Activated naive CD8-positive, alpha-beta T cell (primary cell): ENCODE measurements around the gene COL6A3.

ENCODE experiments used
- H3K27ac Mint-ChIP-seq: one replicate; pipeline ENCODE4 v1.8.0; 2021; ENCODE audit warnings: mixed read lengths
- H3K27me3 Mint-ChIP-seq: one replicate; pipeline ENCODE4 v1.8.0; 2021; ENCODE audit warnings: mixed read lengths
- H3K36me3 Mint-ChIP-seq: one replicate; pipeline ENCODE4 v1.8.0; 2021; ENCODE audit warnings: mixed read lengths
- H3K4me1 Mint-ChIP-seq: one replicate; pipeline ENCODE4 v1.8.0; 2021; ENCODE audit warnings: low read depth, mixed read lengths
- H3K4me3 Mint-ChIP-seq: one replicate; pipeline ENCODE4 v1.8.0; 2021; ENCODE audit warnings: mild to moderate bottlenecking, mixed read lengths
- H3K9me3 Mint-ChIP-seq: one replicate; pipeline ENCODE4 v1.8.0; 2021; ENCODE audit warnings: low read depth, mixed read lengths

The COL6A3 gene

GRCh38 chr2:237449193-237449881 is 35.4 kb upstream of the COL6A3 start:
- Mint-ChIP-seq H3K4me3 (no peak overlapping the region), H3K27ac (no peak overlapping the region)

GRCh38 chr2:237448626-237449025 is 34.7 kb upstream of the COL6A3 start:
- no peak overlapping the region for H3K27ac Mint-ChIP-seq
- no peak overlapping the region for H3K4me3 Mint-ChIP-seq
- no peaks in the 10 kb centered on the region for H3K9me3 Mint-ChIP-seq
- H3K36me3 Mint-ChIP-seq = no peaks in the 10 kb centered on the region
- peaks cover 28% of the 10 kb centered on the region for H3K4me1 Mint-ChIP-seq
- no peaks in the 10 kb centered on the region for H3K27me3 Mint-ChIP-seq

More at GRCh38 chr2:237449193-237449881, 35.4 kb upstream of the COL6A3 start:
- Mint-ChIP-seq H3K9me3 (no peaks in the 10 kb centered on the region), H3K27me3 (no peaks in the 10 kb centered on the region), H3K36me3 (no peaks in the 10 kb centered on the region), H3K4me1 (peaks cover 24% of the 10 kb centered on the region)

GRCh38 chr2:237448171-237448570 is 34.2 kb upstream of the COL6A3 start:
- no peaks in the 10 kb centered on the region for H3K27me3 Mint-ChIP-seq

GRCh38 chr2:237447496-237447895 is 33.5 kb upstream of the COL6A3 start:
- Mint-ChIP-seq H3K27me3 (no peaks in the 10 kb centered on the region), H3K9me3 (no peaks in the 10 kb centered on the region), H3K4me1 (peaks cover 35% of the 10 kb centered on the region), H3K36me3 (no peaks in the 10 kb centered on the region), H3K4me3 (no peak overlapping the region), H3K27ac (no peak overlapping the region)

More at GRCh38 chr2:237448171-237448570, 34.2 kb upstream of the COL6A3 start:
- H3K9me3 Mint-ChIP-seq = no peaks in the 10 kb centered on the region
- H3K4me3 Mint-ChIP-seq = no peak overlapping the region
- H3K36me3 Mint-ChIP-seq = no peaks in the 10 kb centered on the region
- H3K4me1 Mint-ChIP-seq = peaks cover 29% of the 10 kb centered on the region
- H3K27ac Mint-ChIP-seq = no peak overlapping the region

GRCh38 chr2:237446338-237446665 is 32.3 kb upstream of the COL6A3 start:
- Mint-ChIP-seq H3K4me3 (no peak overlapping the region), H3K36me3 (no peaks in the 10 kb centered on the region), H3K9me3 (no peaks in the 10 kb centered on the region), H3K4me1 (peaks cover 47% of the 10 kb centered on the region), H3K27ac (no peak overlapping the region), H3K27me3 (no peaks in the 10 kb centered on the region)

- Mint-ChIP-seq H3K36me3 (no peaks in the 10 kb centered on the region), H3K9me3 (no peaks in the 10 kb centered on the region), H3K4me1 (peaks cover 49% of the 10 kb centered on the region), H3K4me3 (no peak overlapping the region), H3K27ac (no peak overlapping the region), H3K27me3 (no peaks in the 10 kb centered on the region)
Measured at GRCh38 chr2:237445611-237446337, 31.8 kb upstream of the COL6A3 start.

GRCh38 chr2:237444071-237444470 is 30.1 kb upstream of the COL6A3 start:
- Mint-ChIP-seq H3K27me3 (no peaks in the 10 kb centered on the region), H3K4me1 (peaks cover 53% of the 10 kb centered on the region), H3K4me3 (no peak overlapping the region), H3K36me3 (no peaks in the 10 kb centered on the region), H3K9me3 (no peaks in the 10 kb centered on the region), H3K27ac (peak overlapping the region; percentile 54)

- Mint-ChIP-seq H3K9me3 (no peaks in the 10 kb centered on the region), H3K27me3 (no peaks in the 10 kb centered on the region), H3K27ac (peak overlapping the region; percentile 72), H3K4me3 (peak overlapping the region; percentile 58), H3K36me3 (no peaks in the 10 kb centered on the region), H3K4me1 (peaks cover 70% of the 10 kb centered on the region)
Measured at GRCh38 chr2:237441605-237442274, 27.8 kb upstream of the COL6A3 start.

GRCh38 chr2:237440819-237441281 is 26.9 kb upstream of the COL6A3 start:
- Mint-ChIP-seq H3K4me1 (peaks cover 79% of the 10 kb centered on the region), H3K9me3 (no peaks in the 10 kb centered on the region), H3K4me3 (peak overlapping the region; percentile 36), H3K27ac (peak overlapping the region; percentile 54), H3K36me3 (no peaks in the 10 kb centered on the region), H3K27me3 (no peaks in the 10 kb centered on the region)

GRCh38 chr2:237438080-237438940 is 24.3 kb upstream of the COL6A3 start:
- Mint-ChIP-seq H3K27me3 (no peaks in the 10 kb centered on the region), H3K9me3 (no peaks in the 10 kb centered on the region), H3K4me1 (peaks cover 88% of the 10 kb centered on the region), H3K27ac (peak overlapping the region; percentile 28), H3K4me3 (no peak overlapping the region), H3K36me3 (no peaks in the 10 kb centered on the region)

GRCh38 chr2:237437566-237437965 is 23.6 kb upstream of the COL6A3 start:
- peaks cover 89% of the 10 kb centered on the region for H3K4me1 Mint-ChIP-seq

GRCh38 chr2:237435844-237436587 is 22.1 kb upstream of the COL6A3 start:
- peaks cover 89% of the 10 kb centered on the region for H3K4me1 Mint-ChIP-seq
- H3K27ac Mint-ChIP-seq = peak overlapping the region; percentile 83
- H3K4me3 Mint-ChIP-seq = peak overlapping the region; percentile 10
- no peaks in the 10 kb centered on the region for H3K27me3 Mint-ChIP-seq
- no peaks in the 10 kb centered on the region for H3K9me3 Mint-ChIP-seq
- no peaks in the 10 kb centered on the region for H3K36me3 Mint-ChIP-seq

More at GRCh38 chr2:237437566-237437965, 23.6 kb upstream of the COL6A3 start:
- H3K27ac Mint-ChIP-seq = peak overlapping the region; percentile 64
- no peaks in the 10 kb centered on the region for H3K9me3 Mint-ChIP-seq
- H3K36me3 Mint-ChIP-seq = no peaks in the 10 kb centered on the region
- no peaks in the 10 kb centered on the region for H3K27me3 Mint-ChIP-seq
- no peak overlapping the region for H3K4me3 Mint-ChIP-seq

- H3K4me3 Mint-ChIP-seq = peak overlapping the region; percentile 87
Measured at GRCh38 chr2:237434866-237435311, 20.9 kb upstream of the COL6A3 start.

More at GRCh38 chr2:237434866-237435311, 20.9 kb upstream of the COL6A3 start:
- Mint-ChIP-seq H3K36me3 (no peaks in the 10 kb centered on the region), H3K27me3 (no peaks in the 10 kb centered on the region), H3K9me3 (no peaks in the 10 kb centered on the region), H3K4me1 (peaks cover 89% of the 10 kb centered on the region), H3K27ac (peak overlapping the region; percentile 97)
